Ovary (tissue), 3 donors: ENCODE results near the gene NELL1.

Experiments
- EP300 ChIP-seq: sonication (generic); formaldehyde crosslinking; IDR thresholded peaks from one replicate; pipeline ENCODE4 v1.6.1; 2017; ENCODE audit warnings: antibody characterized with exemption
- POLR2A ChIP-seq: fragments of 450-650 bp; IDR thresholded peaks from one replicate; pipeline ENCODE4 v1.6.1; 2017; ENCODE audit warnings: antibody characterized with exemption, mild to moderate bottlenecking, moderate library complexity
- TF ChIP-seq, protein P1 (sequence below), 3 donors: fragments of 450-650 bp in 2 of 3; fragments of 200-600 bp in 1 of 3; IDR thresholded peaks; one replicate each; pipeline versions ENCODE4 v1.5.1 to v1.8.0; 2016 to 2022; ENCODE audit warnings: antibody characterized with exemption in 3 of 3, mild to moderate bottlenecking in 1 of 3
- donor health status: DM: no; HTN: no; CAD: no.

DNA sequence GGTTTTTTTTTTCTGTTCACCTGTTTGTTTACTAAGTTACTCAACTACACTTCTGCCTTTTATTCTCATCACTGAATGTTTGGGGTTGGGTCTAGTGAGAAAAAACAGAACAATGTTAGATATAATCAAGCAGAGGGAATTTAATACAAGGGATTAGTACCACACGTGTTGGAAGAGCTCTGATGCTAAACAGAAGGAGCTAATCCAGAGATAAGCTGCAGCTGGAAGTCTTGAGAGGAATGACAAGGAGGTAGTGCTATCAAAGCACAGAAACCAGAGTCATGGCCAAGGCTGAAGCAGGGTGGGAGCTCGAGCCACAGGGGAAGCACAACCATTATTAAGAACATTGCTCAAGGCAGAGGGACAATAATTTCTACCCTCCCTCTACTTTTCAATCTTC lies 919.4 kb downstream of the NELL1 start:
- no peak for TF ChIP-seq POLR2A
- TF ChIP-seq, protein P1, sequence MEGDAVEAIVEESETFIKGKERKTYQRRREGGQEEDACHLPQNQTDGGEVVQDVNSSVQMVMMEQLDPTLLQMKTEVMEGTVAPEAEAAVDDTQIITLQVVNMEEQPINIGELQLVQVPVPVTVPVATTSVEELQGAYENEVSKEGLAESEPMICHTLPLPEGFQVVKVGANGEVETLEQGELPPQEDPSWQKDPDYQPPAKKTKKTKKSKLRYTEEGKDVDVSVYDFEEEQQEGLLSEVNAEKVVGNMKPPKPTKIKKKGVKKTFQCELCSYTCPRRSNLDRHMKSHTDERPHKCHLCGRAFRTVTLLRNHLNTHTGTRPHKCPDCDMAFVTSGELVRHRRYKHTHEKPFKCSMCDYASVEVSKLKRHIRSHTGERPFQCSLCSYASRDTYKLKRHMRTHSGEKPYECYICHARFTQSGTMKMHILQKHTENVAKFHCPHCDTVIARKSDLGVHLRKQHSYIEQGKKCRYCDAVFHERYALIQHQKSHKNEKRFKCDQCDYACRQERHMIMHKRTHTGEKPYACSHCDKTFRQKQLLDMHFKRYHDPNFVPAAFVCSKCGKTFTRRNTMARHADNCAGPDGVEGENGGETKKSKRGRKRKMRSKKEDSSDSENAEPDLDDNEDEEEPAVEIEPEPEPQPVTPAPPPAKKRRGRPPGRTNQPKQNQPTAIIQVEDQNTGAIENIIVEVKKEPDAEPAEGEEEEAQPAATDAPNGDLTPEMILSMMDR (IDR thresholded peaks at IDR 0.05), result no peak
- TF ChIP-seq EP300, result no peak
